Measurements from ENCODE around the gene FSIP1.

The FSIP1 gene

DNA sequence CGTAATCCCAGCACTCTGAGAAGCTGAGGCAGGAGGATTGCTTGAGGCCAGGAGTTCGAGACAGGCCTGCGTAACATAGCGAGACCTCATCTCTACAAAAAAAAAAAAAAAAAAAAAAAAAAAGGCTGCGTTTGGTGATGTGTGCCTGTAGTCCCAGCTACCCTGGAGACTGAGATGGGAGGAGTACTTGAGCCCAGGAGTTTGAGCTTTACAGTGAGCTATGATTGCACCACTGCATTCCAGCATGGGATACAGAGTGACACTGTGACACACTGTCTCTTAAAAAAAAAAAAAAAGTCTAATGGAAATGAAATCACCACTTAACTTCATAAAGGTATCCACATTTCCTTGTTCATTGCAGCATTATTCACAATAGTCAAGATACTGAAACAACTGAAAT is 136.2 kb downstream of the FSIP1 start:
- H3K27me3 ChIP-seq, result no peaks in the 10 kb centered on the region
- no peaks in the 10 kb centered on the region for H3K9me3 ChIP-seq
- H3K27ac ChIP-seq, result no peak overlapping the region
- no peak overlapping the region for H3K4me3 ChIP-seq (ENCODE audit: low read depth in 1 of 2, low read length in 1 of 2)
- no peak for TF ChIP-seq CTCF (IDR thresholded peaks at IDR 0.05)
- H3K4me1 ChIP-seq (ENCODE audit: control insufficient read depth in 1 of 2, insufficient read depth in 1 of 2, low read depth in 1 of 2, low read length in 1 of 2), result no peaks in the 10 kb centered on the region
- no peaks in the 10 kb centered on the region for H3K36me3 ChIP-seq

DNA sequence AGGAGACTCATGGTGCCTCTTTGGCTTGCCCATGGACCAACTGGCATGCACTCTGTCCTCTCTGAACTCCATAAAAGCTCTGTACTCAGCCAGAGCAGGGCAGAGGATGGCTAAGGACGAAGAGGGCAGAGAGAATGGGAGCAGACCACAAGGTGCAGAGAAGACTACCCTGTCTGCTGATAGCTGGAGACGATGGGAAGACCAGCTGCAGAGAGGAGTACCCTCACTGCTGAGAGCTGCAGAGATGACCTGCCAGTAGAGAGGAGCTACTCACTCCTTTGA is 136.7 kb downstream of the FSIP1 start:
- no peak overlapping the region for H3K4me3 ChIP-seq (ENCODE audit: low read depth in 1 of 2, low read length in 1 of 2)
- H3K27ac ChIP-seq, result no peak overlapping the region
- H3K4me1 ChIP-seq (ENCODE audit: control insufficient read depth in 1 of 2, insufficient read depth in 1 of 2, low read depth in 1 of 2, low read length in 1 of 2), result no peaks in the 10 kb centered on the region
- no peaks in the 10 kb centered on the region for H3K36me3 ChIP-seq
- no peaks in the 10 kb centered on the region for H3K27me3 ChIP-seq
- TF ChIP-seq CTCF (IDR thresholded peaks at IDR 0.05), result no peak
- H3K9me3 ChIP-seq, result no peaks in the 10 kb centered on the region

DNA sequence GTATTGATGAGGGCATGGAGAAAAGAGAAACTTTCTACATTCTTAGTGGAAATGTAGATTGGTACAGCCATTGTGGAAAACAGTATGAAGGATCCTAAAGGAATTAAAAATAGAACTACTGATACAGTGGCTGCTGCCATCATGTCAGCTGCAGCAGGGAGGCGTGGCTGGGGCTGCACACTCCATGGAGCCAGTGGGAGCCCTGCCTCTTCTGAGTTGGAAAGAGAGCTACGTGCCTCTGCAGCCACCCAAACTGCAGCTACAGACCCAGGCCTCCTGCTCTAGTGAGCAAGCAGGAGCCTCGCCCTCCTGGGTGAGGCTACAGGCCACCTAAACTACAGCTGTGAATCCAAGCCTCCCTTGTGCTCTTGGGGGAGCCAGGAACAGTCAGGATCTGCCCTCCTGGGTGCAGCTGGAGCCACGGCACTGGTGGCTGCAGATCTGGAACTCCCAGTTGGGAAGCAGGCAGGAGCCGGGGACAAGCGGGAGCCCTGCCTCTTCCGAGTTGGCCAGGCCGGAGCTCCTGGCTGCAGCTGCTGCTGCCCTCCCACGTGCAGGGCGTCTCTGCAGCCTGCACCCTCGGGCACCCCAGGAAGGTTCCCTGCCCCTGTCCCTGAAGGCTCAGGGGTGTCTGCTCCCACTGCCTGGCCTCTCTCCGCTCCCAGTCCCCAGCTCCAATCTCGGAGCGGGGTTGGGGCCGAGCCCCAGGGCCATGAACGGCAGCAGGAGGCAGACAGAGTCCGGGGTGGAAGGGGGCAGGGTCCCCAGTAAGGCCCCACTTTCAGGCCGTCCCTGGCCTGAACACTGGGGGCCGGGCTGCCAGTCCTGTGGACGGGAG is 137.3 kb downstream of the FSIP1 start:
- no peak for TF ChIP-seq CTCF (IDR thresholded peaks at IDR 0.05)
- no peaks in the 10 kb centered on the region for H3K4me1 ChIP-seq (ENCODE audit: control insufficient read depth in 1 of 2, insufficient read depth in 1 of 2, low read depth in 1 of 2, low read length in 1 of 2)
- H3K27ac ChIP-seq, result no peak overlapping the region
- no peaks in the 10 kb centered on the region for H3K36me3 ChIP-seq
- no peaks in the 10 kb centered on the region for H3K9me3 ChIP-seq
- H3K4me3 ChIP-seq (ENCODE audit: low read depth in 1 of 2, low read length in 1 of 2), result no peak overlapping the region
- no peaks in the 10 kb centered on the region for H3K27me3 ChIP-seq

- H3K9me3 ChIP-seq, result no peaks in the 10 kb centered on the region
- H3K4me1 ChIP-seq (ENCODE audit: control insufficient read depth in 1 of 2, insufficient read depth in 1 of 2, low read depth in 1 of 2, low read length in 1 of 2), result no peaks in the 10 kb centered on the region
- no peak for TF ChIP-seq CTCF (IDR thresholded peaks at IDR 0.05)
- H3K4me3 ChIP-seq (ENCODE audit: low read depth in 1 of 2, low read length in 1 of 2), result no peak overlapping the region
- H3K36me3 ChIP-seq, result no peaks in the 10 kb centered on the region
- H3K27ac ChIP-seq, result no peak overlapping the region
- H3K27me3 ChIP-seq, result no peaks in the 10 kb centered on the region
Measured at GRCh38 chr15:39644136-39644535, 138.5 kb downstream of the FSIP1 start.

GRCh38 chr15:39643727-39644126 is 138.9 kb downstream of the FSIP1 start:
- H3K4me3 ChIP-seq (ENCODE audit: low read depth in 1 of 2, low read length in 1 of 2), result no peak overlapping the region
- H3K27me3 ChIP-seq, result no peaks in the 10 kb centered on the region
- no peaks in the 10 kb centered on the region for H3K36me3 ChIP-seq
- no peaks in the 10 kb centered on the region for H3K9me3 ChIP-seq
- no peak overlapping the region for H3K27ac ChIP-seq
- no peaks in the 10 kb centered on the region for H3K4me1 ChIP-seq (ENCODE audit: control insufficient read depth in 1 of 2, insufficient read depth in 1 of 2, low read depth in 1 of 2, low read length in 1 of 2)
- TF ChIP-seq CTCF (IDR thresholded peaks at IDR 0.05), result no peak
